HG03571 (cell line): ENCODE results near the gene RECK.
A peak's percentile ranks its signal among the peaks of the same experiment; 100 is the strongest.
"Not testable (repeated sequence)": the region's sequence is repeated elsewhere in the genome, so short reads cannot be mapped to it uniquely, and the experiment has no call there.

Experiments
- ATAC-seq: cut with Tn5 transposase; IDR thresholded peaks from one replicate; pipeline ENCODE4 v1.9.1; 2021; ENCODE audit not compliant: unreplicated experiment

The RECK gene, protein sequence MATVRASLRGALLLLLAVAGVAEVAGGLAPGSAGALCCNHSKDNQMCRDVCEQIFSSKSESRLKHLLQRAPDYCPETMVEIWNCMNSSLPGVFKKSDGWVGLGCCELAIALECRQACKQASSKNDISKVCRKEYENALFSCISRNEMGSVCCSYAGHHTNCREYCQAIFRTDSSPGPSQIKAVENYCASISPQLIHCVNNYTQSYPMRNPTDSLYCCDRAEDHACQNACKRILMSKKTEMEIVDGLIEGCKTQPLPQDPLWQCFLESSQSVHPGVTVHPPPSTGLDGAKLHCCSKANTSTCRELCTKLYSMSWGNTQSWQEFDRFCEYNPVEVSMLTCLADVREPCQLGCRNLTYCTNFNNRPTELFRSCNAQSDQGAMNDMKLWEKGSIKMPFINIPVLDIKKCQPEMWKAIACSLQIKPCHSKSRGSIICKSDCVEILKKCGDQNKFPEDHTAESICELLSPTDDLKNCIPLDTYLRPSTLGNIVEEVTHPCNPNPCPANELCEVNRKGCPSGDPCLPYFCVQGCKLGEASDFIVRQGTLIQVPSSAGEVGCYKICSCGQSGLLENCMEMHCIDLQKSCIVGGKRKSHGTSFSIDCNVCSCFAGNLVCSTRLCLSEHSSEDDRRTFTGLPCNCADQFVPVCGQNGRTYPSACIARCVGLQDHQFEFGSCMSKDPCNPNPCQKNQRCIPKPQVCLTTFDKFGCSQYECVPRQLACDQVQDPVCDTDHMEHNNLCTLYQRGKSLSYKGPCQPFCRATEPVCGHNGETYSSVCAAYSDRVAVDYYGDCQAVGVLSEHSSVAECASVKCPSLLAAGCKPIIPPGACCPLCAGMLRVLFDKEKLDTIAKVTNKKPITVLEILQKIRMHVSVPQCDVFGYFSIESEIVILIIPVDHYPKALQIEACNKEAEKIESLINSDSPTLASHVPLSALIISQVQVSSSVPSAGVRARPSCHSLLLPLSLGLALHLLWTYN

DNA sequence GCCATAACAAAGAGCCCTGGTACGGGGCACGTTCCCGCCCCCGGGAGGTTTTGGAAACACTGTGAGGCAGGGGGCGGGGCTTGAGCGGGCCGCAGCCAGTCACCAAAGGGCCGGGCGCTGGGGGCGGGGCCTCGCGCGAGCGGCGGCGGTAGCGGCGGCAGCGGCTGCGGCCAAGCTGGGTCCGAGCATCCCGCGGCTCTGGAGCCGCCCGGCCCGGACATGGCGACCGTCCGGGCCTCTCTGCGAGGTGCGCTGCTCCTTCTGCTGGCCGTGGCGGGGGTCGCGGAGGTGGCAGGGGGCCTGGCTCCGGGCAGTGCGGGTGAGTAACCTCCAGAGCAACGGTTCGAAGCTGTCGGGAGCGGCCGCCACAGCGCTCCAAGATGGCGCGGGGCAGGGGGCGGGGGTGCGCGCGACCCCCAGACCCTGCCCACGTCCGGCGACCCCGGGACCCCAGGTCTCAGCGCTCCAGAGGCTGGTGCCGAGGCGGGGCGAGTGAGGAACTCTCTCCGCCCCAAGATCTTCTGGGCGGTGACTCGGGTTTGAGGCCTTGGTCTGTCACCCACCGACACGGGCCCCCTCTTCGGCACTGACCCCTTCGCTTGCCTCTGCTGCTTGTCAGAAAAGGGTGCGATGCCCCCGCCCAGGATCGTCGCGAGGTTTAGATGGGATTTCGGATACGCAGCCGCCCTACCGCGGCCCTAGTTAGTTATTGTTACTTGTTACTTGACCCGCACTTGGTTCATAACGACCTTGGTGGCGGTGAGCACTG, at the start of gene RECK:
TSS of gene RECK (plus strand) at position 134 of the 769 bp plus-strand sequence. CDS start at position 220, 86 bp downstream.
- peak; percentile 65 for ATAC-seq

DNA sequence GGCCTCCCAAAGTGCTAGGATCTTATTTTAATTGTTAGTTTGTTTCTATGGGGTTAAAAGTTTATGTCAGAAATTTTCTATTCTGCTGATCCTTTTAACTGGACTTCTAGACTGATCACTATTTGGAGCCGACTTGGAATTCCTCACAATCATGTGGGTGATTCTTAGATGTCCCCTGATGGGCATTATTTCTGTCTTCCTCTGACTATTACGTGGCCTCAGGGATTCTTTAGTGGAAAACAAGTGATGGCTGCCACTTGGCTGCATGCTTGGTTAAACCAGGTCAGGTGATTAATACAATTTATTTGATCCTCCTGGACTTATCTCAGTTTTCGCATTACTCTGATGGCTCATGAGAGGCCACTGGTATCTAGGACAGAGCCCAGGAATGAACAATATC, 46.6 kb upstream of the RECK start:
- no peak for ATAC-seq

DNA sequence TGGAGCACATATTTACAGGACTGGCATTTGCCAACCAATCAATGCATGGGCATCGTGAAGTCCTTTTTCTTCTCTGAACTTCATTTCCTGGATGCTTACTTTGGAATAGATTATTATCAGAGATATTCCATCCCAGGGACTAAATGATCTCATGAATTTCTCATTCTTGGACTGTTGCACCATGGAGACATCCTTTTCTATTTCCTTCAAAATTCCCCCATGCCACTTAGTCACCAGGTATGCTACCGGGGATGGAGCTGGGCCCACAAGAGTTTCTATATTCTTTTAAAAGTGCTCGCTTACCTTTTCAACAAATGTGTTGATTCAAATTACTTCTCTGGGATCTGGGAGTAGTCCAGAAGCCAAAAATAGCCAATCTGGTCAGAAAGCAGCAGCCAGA, 43.6 kb upstream of the RECK start:
- not testable (repeated sequence) for ATAC-seq

DNA sequence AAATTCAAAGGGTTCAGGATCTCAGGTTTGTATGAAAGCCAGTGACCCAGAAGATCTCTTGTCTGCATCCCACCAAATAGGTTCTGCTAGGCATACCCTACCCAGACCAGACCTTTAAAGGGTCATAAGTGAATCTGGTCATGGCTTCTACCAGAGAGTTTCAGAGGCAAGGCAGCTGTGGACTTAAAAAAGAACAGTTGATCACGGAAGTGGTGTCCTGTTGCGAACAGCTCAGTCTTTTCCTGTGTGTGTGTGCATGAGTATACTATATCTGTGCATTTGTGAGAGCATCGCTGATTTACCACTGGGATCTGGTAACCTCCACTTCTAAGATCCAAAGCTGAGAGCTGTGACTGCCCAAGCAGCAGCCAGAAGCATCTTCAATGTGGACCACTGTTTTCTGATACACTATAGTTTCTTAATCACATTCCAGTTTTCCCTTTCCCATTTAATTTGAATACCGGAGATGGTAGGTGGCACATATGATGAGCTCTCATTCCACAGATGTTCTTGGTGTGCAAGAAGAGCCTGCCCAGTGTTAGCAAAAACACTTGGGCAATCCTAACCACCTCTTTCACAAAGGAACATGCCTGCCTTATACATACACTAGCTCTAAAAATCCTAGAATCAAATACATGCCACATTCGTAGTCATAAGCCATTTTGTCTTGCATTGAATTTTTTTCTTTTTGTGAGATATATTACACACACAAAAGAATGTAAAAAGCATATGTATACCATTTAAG, 42.6 kb upstream of the RECK start:
- ATAC-seq: no peak

DNA sequence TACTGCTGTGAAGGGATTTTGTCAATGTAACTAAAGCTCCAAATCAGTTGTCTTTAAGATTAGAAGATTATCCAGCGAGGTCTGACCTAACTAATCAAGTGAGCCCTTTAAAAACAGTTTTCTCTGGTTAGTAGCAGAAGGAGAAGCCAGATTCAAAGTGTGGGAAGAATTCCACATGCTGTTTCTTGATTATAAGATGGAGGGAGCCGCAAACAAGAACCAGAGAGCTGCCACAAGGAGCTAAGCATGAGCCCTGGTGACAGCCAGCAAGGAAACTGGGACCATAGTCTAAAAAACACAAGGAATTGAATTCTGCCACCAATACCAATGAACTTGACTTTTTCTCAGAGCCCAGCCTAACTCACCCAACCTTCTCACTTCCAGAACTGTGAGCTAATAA, 41.8 kb upstream of the RECK start:
- ATAC-seq: no peak

DNA sequence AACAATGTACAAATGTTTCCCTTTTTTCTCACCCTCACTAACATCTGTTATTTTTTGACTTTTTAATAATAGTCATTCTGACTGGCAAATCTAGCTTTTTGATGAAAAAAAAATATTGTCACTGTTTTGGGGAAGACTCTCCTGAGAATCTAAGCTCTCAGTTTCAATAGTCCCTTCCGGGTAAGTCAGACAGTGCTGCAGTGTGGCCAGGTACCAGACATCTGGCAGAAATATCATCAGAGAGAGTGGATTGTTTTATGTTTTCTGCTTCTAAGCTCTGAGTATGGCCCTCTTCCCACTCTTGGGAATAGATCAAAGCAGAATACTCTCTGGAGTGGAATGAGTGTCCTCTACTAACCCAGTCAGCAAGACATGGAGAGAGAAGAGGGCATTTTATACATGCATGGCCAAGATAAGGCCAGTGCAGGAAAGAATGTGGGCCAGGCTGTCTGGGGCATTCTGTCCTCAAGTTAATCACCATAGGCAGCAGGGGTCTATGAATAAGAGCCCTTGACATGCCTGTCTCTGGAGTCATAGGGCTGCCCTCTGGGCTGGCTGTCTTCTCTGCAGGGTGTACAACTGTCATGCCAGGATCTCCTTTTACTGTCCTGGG, 40.2 kb upstream of the RECK start:
- no peak for ATAC-seq

DNA sequence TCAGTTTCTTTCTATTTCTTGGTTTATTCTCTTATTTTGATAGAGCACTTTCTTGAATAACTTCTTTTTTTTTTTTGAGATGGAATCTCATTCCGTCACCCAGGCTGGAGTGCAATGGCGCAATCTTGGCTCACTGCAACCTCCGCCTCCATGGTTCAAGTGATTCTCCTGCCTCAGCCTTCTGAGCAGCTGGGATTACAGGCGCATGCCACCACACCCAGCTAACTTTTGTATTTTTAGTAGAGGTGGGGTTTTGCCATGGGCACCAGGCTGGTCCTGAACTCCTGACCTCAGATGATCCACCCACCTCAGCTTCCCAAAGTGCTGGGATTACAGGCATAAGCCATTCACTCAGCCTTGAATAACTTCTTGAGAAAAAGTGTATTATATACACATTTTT, 39.7 kb upstream of the RECK start:
- ATAC-seq: not testable (repeated sequence)

DNA sequence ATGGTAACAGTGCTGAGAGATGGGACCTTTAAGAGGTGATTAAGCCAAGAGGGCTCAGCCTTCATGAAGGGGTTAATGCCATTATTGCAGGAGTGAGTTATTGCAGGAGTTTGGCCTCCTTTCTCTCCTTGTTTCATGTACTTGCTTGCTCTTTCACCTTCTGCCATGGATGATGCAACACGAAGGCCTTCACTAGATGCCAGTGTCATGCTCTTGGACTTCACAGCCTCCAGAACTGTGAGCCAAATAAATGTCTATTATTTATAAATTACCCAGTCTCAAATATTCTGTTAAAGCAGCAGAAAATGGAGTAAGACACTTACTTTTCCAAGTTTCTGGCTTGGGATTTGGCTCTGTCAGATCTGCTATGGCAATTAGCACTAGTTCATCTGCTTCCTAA, 38.4 kb upstream of the RECK start:
- ATAC-seq: no peak

DNA sequence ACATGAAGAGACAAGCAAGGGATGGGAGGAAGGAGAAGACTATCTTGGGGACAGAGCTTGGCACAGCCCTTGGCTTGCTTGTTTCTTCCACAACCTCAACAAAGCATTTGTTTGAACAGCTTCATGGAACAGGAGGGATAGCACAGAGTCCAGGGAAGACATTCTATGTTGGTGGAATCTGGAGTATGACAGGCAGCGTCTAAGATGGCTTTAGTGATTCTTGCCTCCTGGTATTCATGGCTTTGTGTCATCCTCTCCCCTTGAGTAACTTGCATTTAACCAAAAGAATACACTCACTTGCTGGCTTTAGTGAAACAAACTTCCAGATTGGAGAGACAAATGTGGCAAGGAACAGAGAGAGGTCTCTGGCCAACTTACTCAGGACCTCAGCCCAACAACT, 30.8 kb upstream of the RECK start:
- no peak for ATAC-seq

DNA sequence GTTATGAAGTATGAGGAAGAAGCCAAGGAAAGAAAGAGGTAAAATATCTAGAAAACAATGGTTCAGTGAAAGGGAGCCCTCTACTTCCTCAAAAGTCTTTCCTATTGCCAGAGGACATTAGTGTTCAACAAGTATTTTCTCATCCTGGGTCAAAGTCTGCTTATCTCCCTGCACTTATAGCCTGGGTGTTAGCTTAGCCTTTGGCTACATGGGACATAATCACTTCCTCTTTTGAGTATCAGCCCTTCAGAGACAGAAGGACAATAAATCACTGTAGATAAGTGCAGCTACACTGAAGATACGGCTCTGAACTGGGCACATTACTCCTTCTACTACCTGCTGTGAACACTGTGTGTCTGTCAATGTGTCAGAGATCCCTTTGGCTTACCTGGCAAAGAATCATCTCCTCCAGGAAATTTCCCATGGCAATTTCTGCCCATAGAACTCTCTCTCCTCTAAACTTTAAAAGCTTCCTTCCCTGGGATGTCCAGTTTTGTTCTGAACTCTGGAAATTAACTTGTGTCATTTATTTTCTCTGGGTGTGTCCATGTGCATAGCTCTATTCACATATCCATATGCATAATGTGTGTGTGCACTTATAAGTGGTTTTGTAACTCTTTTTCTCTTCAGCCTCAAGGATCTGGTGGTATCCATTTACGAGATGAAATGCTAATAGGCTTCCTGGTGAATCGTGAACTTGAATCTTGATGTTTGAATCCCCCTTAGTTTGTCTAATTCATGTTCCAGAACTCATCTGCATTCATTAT, 30.0 kb upstream of the RECK start:
- no peak for ATAC-seq

DNA sequence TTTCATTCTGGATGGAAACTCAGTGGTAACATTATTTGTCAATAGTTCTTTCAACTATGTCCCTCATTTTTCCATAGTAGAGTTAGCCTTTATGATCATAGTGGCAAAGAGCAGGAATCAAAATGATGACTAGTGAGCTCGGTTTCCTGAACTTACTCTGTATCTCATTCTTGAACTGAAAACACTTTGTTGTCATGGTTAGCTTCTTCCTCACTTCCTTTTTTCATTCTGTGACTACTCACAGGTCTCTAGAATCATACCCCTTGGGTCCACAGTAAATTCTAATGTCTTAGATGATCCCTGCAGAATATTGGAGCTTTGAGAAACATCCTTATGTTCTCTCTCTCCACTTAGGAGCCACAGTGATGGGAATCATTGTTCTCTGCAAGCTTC, 29.4 kb upstream of the RECK start:
- no peak for ATAC-seq

DNA sequence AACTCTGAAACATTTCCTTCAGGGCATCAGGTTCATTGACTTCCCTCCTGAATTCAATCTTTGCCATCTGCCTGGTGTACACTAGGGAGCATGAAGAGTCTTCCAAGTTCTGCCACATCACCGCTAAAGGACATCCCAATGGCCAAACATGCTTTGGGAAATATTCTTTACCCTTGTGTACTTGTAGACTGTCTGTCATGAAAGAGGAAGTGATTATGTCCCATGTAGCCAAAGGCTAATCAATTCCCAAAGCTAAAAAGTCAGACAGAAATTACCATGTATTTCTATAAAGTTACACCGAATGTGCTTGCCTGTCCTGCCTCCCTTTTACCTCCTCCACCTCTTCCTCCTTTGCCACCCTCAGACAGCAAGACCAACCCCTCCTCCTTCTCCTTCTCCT, 28.9 kb upstream of the RECK start:
- ATAC-seq: no peak

DNA sequence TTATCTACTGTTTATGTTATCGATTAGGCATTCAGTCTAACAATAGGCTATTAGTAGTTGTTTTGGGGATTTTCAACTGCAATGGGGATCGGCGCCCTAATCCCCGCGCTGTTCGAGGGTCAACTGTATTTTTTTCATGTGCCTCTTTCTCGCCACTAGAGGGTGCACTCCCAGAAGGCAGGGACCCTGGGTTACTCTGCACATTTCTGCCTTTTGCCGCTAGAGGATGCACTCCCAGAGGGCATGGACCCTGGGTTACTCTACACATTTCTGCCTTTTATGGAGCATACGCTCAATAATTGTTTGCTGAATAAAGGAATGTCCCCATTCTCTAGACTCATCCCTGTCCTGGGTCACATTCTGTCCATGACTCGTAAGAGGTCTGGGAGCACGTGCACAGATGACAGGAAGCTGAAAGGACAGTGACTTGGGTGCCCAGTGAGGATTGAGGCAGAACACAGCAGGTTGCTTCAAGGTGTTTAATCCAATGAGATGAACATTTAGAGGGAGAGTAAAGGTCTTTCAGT, 27.9 kb upstream of the RECK start:
- no peak for ATAC-seq

DNA sequence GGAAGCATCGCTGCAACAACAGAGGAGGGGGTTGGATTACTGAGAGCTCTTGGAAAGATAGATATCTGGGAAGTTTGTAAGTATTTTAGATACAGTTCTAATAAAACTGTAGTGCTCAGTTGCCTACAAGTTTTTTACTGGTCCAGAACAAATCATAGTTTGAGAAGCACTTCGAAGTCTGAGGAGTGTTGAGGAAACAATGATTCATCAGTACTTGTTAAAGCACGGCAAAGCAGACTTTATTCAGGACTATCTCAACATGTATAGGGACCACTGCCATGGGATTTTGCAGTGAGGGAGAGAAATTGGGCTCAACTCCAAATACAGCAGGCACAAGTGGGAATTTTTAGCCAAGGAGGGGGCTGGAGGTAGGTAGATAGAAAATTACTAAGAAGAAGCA, 25.3 kb upstream of the RECK start:
- ATAC-seq: no peak

DNA sequence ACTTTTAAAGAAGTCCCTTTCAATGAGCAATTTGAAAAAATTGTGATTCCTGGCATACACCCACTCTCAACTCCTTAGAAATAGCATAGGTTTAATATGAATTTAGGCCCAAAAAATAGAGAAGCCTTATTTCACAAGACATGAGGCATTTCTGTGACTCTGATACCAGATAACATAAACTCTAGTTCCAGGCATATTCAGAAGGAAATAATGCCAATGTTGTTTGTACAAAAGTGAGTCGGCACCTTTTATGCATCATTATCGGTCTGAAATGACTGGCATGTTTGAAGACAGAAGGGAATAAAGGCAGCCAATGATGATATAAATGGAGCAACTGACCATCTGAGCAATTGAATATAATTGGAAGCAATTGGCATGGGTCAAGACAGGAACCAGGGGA, 19.4 kb upstream of the RECK start:
- ATAC-seq: no peak

DNA sequence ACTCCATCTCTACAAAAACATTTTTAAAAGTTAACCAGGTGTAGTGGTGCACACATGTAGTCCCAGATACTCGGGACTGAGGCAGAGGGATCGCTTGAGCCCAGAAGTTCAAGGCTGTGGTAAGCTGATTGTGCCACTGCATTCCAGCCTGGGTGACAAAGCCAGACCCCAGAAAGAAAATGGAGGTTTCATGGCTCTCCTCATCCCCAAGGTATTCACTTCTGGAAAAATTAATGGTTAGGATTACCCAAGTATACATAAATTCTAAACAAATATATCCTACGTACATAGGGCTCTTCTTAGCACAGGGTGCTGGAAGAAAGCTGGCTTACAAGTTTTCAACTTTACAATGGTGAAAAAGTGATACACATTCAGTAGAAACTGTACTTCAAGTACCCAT, 18.6 kb upstream of the RECK start:
- ATAC-seq: no peak

DNA sequence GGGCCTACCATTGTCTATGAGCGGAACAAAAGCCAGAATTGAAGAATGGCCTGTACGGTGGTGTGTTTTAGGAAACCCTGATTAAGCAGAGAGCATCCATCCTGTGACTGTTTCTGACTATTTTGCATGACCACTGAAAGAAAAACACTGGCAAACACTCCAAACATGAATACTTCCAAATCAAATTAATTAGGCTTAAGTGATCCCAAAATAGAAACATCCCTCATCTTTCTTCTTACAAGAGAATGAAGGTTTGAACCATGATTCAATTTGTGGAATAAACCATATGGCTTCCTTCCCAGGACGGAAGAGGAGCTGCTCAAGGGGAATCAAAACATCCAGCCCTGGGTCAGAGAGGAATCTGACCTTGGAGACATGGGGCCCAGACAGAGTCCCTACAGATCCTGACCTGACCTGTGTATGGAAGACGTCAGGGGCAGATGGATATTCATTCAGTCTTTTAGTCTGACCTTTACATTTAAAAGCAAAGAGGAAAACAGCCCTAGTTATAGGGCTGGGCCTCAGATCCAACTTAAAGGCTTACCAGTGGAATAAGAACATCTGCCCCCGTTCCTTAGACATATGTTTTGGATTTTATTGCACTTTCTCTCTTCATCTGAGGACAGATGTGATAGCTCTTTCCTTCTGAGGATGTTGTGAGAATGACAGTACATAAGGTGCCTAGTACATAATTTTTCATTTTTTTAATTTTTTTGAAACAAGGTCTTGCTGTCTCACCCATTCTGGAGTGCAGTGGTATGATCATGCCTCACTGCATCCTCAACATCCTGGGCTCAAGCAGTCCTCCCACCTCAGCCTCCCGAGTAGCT, 17.6 kb upstream of the RECK start:
- no peak for ATAC-seq

DNA sequence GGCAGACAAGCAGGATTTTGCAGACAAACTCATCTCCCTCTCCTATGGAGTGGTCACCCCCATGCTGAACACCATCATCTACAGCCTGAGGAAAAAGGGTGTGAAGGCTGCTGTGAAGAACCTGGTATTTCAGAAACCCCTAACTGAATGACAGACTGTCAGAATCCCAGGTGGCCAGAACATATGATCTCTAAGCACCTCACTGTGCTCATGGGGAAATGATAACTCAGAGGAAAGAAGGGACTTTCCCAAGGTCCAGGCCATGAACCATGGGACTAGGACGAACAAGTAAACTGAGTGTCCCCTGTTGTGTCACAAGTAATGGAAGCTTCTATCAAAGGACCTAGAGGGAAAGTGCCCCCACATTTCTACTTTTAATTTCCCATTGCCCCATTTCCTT, 14.7 kb upstream of the RECK start:
- no peak for ATAC-seq
